ENCODE data around the gene ADGRG1.
"Not testable (repeated sequence)": the region's sequence is repeated elsewhere in the genome, so short reads cannot be mapped to it uniquely, and the experiment has no call there.

The ADGRG1 gene

DNA sequence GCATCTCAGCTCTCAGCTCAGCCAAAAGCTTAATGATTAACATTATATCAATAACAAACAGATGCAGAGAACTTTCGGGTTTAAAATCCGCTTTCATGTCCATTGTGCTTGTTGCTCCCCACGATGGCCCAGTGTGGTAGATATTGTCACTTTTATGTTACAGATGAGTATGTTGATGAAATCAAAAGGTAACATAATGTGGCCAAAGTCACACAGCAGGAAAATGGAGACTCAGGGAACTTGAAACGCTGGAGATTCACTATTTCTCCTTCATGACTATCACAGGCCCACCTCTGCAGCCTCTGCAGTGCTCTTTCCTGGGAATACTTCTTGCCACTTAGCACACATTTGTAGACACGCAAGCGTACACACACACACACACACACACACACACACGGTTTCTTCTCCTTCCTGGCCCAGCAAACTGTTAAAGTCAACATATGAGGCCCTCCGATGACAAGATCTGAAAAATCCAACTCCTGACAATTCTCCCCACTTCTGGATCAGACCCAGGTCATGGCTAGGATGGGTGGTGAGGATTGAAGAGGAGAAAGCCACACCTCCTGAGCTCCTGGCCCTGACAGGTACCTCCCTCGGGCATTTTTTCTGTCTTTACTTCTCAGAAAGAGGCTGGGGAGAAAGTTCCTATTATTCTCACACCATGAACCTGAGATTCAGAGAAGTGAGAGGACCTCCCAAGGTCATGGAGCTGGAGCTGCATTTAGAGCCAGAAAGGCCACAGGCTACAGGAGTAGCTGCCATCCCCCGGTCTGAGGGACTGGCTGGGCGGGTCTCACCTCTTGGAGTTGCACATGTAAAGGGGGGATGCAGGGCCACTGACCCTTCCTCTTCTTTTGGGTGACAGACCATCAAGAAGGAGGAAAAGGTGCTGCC is 75.8 kb downstream of the ADGRG1 start:
- DNase-seq = no peak

DNA sequence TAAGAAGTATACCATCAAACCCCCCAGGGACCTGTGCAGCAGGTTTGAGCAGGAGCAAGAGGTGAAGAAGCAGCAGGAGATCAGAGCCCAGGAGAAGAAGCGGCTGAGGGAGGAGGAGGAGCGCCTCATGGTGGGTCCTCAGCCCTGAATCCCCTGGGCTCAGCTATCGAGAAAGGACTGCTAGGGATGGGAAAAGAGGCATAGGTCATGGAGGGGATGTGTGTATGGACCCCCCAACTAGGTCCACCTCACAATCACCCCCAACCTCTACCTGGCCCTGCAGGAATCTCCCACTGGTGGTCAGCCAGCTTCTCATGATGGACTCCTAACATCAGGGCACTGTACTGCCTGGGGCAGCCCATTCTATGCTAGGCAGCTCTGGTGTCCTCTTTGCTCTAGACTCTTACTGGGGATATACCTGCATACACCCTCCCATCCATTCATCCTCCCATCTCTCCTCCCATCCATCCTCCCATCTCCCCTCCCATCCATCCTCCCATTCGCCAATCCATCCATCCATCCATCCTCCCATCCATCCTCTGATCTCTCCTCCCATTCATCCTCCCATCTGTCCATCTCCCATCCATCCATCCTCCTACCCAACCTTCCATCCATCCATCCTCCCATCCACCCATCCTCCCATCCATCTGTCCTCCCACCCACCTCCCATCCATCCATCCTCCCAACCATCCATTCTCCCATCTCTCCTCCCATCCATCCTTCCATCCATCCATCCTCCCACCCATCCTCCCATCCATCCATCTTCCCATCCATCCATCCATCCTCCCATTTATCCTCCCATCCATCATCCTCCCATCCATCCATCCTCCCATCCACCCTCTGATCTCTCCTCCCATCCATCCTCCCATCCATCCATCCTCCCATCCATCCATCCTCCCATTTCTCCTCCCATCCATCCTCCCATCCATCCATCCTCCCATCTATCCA is 76.7 kb downstream of the ADGRG1 start:
- no peak for DNase-seq

- DNase-seq = no peak
Measured at GRCh38 chr16:57706717-57707116, 78.3 kb downstream of the ADGRG1 start.

GRCh38 chr16:57707331-57707730 is 78.9 kb downstream of the ADGRG1 start:
- no peak for DNase-seq

GRCh38 chr16:57708168-57708567 is 79.7 kb downstream of the ADGRG1 start:
- no peak for DNase-seq

DNA sequence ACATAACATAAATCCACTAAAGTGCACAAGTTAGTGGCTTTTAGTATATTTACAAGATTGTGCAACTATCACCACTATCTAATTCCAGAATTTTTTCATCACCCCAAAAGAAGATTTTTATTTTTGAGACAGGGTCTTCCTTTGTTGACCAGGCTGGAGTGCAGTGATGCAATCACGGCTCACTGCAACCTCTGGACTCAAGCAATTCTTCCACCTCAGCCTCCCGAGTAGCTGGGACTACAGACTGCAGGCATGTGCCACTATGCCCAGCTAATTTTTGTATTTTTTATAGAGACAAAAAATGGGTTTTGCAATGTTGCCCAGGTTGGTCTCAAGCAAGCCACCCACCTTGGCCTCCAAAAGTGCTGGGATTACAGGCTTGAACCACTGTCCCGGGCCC is 81.2 kb downstream of the ADGRG1 start:
- DNase-seq = no peak

DNA sequence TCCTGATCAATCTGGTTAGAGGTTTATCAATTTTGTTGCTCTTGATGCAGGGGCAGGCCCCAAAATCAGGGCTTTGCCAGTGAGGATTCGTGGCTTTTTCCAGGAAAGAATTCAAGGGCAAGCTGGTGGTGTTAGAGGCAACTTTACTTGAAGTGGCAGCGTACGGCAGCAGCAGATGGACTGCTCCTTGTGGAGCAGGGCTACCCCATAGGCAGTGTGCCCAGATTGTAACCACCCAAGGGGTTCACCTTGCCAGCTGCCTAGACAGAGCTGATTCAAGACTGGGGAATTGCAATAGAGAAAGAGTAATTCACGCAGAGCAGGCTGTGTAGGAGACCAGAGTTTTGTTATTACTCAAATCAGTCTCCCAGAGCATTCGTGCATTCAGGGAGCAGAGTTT is 82.9 kb downstream of the ADGRG1 start:
- no peak for DNase-seq

GRCh38 chr16:57711993-57712392 is 83.6 kb downstream of the ADGRG1 start:
- no peak for DNase-seq

- DNase-seq = not testable (repeated sequence)
Measured at GRCh38 chr16:57712569-57712968, 84.1 kb downstream of the ADGRG1 start.

DNA sequence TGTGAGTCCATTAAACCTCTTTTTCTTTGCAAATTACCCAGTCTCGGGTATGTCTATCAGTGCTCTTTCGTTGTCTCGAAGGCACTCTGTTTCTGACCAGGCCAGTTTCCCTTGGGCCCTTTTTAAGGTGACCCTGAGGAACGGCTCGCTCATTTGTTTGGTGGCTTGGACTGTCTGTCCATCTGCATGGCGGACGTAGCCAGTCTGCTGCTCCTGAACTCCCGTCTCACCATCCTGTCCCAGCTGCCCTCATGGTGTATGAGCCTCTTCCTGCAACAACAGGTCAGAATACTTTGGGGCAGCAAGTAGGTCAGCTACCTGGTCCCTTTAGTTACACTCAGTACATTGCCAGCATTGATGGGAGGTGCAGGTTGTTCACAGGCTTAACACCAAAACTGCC is 85.2 kb downstream of the ADGRG1 start:
- no peak for DNase-seq

DNA sequence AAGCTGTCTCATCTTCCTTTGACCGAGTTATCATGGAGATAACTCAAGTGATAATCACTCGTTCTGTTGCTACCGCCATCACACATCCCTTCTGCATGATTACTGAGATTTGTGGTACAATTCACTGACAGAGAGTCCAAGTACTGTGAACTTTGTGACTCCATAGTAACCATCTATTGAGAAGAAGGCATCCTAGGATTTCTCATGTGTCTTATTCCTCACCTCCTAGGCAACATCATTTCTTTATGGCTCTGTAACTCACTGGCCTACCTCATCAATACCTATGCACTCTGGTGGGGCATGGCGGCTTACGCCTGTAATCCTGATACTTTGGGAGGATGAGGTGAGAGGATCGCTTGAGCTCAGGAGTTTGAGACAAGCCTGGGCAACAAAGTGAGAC is 85.6 kb downstream of the ADGRG1 start:
- no peak for DNase-seq
